ENCODE measurements around the gene IGF2BP2.
A peak's percentile ranks its signal among the peaks of the same experiment; 100 is the strongest.
"Not testable (repeated sequence)": the region's sequence is repeated elsewhere in the genome, so short reads cannot be mapped to it uniquely, and the experiment has no call there.

IGF2BP2 gene

DNA sequence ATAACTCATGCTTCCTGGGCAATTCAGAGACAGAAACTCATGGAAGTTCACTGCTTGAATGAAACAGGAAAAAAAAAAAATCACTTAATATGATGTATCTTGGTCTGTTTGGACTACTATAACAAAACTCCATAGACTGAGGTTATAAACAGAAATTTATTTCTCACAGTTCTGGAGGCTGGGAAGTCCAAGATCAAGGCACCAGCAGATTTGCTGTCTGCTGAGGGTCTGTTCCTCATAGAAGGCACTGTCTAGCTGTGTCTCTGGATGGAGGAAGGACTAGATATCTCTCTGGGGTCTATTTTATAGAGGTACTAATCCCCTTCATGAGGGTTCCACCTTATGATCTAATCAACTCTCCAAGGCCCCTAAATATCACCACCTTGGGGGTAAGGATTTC, 119.3 kb downstream of the IGF2BP2 start:
- DNase-seq = no peak

DNA sequence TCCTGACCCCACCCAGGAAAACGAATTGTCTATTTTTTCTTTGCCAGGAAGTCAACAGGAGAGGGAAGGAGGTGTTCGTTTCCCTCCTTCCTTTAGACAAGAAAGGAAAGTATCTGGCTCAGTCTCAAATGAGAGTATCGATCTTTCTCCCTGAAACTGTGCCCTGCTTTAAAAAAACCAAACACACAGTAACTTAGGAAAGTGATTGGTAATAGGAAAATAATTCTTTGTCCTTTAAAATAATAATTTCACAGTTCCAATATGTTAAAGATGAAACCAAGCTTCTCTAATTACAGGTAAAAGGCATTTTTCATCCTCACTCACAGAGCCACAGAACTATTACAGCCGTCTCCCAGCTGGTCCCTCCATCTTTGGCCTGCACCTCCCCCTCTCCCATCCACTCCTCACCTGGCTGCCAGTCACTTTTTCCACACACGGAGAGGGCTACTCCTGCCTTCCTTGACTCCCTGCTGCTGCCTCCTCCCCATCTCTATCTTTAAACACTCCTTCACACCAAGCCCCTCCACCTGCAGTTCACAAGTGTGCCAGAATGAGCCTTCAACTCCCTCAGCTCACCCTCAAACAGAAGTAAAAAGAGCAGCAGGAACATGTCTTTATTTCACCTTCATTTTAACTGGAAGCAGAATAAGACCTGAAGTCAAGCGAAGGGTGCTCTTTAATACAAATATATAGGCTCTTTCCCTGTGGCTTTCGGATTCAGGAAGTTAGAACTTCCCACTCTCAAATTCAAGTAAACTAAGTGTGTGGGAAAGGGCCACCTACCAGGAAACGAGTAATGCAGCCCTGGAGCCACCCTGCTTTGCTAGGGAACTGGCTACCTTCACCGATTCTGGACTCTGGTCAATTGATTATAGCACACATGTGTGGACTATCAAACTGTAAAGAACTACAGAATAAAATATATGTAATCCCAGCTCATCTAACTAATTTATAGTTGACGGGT, 122.3 kb downstream of the IGF2BP2 start:
- DNase-seq = peak; percentile 54 to 63

DNA sequence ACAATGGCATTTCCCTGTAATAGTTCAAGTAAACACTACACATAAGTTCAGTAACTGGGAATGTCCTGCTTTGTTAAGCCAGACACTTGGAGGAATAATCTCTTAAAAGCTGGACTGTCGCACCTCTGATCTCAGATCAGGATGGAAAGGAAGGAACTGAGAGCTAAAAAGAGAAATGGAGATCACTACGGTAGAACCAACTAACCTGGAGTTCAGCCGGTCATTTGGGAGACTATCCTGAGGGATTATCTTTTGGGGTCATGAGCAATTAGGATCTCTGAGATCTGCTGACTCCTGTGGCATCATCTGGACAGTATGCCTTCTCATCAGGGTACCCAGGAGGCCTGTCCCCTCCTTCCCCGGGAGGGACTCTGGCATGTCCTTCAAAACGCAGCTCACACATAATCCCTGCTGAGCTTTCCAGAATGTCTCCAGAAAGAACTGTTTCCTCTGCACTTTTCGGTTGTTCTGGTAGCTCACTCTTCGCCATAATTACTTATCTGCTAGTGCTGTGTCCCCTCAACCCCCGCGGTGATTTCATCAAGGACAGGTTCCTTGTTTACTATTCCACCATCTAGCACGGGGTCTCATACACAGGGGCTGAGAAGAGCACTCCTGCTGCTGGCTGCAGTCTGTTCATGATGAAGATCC, 123.1 kb downstream of the IGF2BP2 start:
- DNase-seq = no peak

DNA sequence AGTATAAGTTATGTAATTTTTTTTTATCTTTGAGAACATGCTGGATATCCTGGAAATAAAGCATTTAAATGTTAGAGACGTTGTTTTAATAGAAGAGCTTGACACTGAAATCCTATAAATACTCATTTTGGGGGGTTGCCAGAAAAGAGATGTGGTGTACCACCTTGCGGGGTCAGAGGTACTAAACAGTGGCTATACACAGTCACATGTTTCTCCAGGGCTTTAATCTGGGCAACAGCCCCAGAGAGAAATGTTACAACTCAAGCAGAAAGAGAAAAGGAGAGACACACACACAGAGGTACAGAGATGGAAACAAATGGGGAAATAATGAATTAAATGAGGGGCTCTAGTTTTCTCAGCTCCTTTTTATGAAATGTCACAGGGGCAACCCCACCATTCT, 124.9 kb downstream of the IGF2BP2 start:
- DNase-seq = no peak

DNA sequence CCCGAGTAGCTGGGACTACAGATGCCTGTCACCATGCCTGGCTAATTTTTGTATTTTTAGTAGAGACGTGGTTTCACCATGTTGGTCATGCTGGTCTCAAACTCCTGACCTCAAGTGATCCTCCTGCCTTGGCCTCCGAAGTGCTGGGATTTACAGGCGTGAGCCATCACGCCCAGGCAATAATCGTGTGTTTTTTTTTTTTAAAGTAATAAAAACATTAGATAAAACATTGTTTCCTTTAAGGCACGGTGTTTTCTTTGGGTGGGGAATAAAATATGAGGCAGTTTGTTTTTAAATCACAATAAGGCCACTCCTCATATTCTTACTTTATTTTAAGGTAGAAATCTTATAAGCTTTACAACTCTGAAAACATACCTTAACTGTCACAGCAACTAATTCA, 127.6 kb downstream of the IGF2BP2 start:
- not testable (repeated sequence) for DNase-seq

DNA sequence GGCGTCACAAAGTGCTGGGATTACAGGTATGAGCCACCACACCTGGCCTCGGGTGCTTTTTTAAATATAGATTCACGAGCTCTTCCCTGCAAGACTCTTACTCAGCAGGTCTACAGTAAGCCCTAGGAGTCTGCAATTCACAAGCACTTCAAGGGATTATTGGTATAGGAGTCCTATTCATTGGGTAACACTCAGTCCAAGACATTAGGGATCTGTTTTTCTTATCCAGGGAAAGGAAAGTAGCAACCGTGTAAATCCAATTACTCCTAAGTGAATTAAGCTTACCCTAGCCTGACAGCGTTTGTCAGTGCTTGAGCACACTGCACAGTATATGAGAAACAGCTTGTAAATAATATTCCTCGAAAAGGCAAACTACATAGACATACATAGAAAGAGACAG, 128.8 kb downstream of the IGF2BP2 start:
- no peak for DNase-seq

DNA sequence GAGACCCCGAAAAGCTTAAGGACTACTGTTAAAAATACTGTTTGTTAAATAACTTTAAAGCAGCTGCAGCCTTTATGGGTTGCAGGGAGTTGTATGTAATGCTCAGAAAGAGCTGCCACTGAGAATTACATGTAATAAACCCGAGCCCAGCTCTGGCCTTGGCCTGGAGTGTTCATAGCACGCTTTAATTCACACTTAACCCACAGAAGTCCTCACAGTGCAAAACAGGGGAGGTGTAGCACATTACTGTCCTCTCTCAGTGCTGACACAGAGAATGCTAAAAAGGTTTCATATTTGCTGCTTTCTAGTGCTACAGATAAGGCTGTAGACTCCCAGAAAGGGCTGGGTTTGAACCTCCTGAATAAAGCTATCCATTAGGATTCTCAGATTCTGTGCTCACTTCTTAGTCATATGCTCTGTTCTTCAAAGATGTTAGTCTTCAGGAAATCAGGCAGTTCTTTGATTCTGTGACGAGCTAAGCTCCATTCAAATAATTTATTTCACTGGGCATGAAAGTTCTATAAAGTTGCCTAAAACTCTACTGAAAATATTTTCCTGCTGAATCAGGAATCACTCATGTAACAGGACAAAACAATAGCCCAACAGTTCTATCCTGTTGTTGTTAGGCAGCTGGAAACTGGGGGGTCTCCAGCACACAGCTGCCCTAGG, 130.7 kb downstream of the IGF2BP2 start:
- no peak for DNase-seq

DNA sequence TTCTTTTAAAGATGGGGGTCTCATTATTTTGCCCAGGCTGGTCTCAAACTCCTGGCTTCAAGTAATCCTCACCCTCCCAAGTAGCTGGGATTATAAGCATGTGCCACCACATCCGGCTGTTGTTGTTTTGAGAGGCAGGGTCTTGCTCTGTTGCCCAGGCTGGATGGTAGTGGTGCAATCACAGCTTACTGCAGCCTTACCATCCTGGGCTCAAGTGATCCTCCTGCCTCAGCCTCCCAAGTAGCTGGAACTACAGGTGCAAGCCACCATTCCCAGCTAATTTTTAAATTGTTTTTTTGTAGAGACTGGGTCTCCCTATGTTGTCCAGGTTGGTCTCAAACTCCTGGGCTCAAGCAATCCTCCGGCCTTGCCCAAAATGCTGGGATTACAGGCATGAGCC, 133.2 kb downstream of the IGF2BP2 start:
- DNase-seq = no peak

DNA sequence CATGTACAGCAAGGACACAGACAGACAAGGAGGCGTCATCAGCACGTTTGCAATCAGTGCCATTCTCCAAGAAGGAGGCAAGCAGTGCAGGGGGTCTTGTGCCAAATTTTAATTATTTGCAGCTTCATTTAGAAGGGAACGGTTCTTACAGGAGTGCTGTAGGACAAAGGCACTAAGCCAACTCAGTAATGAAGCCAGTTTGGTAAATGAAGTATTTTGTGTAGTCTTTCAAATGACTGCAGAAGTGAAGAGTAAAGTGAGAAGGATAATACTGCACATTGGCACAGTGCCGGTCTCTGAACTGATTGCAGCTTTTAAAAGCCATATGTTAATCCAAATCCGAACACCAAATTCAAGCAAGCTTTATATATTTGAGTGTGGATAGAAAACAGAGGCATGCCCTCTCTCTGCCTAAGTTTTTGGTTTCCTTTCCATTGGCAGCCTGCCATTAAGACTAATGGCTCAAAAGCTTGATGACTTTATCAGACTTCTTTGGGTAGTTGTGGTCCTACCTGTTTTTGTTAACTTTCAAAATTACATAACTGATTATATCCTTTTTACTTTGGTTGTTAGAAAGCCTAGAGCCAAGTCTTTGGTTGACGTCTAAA, 137.5 kb downstream of the IGF2BP2 start:
- DNase-seq = no peak

DNA sequence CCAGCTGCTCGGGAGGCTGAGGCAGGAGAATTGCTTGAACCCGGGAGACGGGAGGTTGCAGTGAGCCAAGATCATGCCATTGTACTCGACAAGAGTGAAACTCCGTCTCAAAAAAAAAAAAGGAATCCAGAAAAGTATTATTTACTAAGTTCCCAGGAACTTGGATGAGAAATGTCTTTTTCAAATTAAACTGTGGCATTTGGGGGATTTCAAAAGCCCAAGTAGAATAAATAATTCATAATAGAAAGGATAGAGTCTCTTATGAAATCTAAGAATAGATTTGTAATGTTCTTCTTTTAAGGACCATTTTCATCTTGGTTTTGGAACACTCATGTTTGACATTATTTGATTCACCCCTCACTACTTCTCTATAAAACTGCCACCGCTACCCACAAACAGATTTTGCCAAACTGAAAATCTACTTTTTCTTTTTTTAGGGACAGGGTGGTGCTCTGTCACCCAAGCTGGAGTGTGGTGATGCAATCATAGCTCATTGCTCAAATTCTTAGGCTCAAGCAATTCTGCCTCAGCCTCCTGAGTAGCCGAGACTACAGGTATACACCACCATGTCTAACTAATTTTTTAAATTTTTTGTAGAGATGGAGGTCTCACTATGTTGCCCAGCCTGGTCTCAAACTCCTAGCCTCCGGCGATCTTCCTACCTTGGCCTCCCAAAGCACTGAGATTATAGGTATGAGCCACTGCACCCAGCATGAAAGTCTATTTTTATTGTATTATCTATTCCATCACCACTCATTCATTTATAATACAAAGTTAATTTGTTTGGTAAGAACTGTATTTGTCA, 139.4 kb downstream of the IGF2BP2 start:
- DNase-seq = peak; percentile 47 to 58

DNA sequence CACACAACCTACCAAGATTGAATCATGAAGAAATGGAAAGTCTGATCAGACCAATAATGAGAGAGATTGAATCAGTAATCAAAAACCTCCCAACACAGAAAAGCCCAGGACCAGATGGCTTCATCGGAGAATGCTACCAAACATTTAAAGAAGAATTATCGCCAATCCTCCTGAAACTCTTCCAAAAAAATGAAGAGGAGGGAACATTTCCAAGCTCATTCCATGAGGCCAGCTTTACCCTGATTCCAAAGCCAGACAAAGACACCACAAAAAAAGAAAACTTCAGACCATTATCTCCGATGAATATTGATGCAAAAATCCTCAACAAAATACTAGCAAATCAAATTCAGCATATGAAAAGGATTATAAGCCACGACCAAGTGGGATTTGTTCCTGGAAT, 144.6 kb downstream of the IGF2BP2 start:
- DNase-seq = no peak

DNA sequence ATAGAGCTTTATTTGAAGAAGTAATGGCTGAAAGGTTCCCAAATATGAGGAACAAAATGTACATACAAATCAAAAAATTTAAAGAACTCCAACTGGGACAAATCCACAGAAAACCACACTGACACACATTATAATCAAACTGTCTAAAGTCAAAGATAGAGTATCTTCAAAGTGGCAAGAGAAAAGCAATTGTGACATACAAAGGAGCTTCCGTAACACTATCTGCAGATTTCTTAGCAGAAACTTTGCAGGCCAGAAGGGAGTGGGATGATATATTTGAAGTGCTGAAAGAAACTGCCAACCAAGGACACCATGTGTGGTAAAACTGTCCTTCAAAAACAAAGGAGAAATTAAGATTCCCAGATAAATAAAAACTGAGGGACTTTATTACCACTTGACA, 146.8 kb downstream of the IGF2BP2 start:
- DNase-seq = no peak

DNA sequence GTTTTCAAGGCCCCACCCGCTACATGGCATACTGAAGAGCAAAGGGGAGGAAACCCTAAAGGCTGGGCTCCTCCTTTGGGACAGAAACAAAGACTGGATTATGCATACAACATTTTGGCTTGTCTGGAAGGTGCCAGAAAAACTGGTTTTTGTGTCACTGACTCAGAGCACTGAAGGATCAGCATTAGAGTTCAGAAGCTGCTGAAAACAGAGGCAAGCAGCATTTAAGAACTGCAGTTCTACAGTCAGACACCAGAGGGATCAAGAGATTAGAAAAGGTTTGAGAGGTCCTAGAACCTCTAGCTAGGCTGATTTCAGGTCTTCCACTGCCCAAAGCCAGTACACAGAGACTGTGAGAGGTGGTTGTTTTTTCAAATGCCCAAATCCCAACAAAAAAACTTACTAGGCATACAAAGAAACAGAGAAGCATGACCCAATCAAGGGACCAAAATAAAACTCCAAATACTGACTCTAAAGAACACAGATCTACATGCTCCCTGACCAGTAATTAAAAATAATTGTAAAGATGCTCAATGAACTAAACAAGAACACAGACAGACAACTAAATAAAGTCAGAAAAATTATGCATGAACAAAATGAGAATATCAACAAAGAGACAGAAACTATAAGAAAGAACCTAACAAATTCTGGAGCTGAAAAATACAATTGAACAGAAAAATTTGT, 147.6 kb downstream of the IGF2BP2 start:
- peak; percentile 41 to 86 for DNase-seq

DNA sequence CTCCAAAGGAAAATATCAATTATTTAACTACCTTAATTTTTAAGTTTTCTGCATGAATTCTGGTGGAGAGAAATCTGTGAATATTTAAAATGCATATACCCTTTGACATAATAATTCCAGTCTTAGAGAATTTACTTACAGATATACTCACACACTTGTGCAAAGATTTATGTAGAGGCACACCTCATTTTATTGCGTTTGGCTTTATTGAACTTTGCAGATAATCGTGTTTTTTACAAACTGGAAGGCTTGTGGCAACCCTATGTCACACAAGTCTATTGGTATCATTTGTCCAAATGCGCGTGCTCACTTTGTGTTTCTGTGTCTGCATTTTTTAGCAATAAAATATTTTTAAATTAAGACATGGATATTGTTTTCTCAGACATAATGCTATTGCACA, 157.3 kb downstream of the IGF2BP2 start:
- no peak for DNase-seq

DNA sequence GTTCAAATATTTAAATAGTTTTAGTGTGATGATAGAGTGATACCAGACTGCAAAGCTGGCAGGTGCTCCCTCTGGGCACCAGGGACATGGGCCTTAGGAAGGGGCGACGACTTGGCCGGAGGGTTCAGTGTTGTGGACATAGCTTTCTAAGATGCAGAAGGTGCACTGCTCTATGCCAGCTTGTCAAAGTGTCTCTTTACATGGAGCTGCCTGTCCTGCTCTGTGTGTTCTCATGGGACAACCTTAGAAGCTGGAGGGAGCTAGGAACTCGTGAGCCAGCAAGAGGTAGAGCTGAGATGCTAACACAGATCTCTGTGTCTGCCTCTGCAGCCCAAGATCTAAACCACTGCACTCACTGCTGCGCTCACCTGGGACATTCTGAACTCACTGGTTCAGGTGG, 160.9 kb downstream of the IGF2BP2 start:
- no peak for DNase-seq

DNA sequence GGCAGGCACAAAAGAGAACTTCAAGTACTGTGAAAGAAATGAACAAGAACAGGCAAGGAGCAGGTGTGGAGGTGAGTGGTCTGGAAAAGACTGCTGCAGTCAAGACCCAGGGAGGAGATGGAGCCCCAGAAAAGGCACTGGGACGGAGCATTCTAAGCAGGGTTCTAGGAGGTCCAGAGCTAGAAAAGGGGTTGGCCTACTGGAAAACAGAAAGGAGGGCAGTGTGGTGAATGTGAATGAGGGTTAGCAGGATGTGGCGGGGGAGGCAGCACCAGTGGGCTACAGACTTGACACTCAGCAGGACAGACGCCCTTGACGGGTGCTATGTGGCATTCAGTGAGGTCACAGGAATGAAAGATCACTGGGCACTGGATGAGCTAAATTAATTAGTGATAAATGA, 163.1 kb downstream of the IGF2BP2 start:
- DNase-seq = no peak

DNA sequence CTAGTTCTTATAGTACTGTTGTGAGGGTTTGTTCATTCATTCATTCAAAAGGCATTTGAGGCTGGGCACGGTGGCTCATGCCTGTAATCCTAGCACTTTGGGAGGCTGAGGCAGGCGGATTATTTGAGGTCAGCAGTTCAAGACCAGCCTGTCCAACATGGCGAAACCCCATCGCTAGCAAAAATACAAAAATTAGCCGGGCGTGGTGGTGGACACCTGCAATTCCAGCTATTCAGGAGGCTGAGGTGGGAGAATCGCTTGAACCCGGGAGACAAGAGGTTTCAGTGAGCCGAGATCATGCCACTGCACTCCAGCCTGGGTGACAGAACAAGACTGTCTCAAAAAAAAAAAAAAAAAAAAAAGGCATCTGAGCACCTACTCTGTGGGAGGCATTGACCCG, 163.5 kb downstream of the IGF2BP2 start:
- not testable (repeated sequence) for DNase-seq

DNA sequence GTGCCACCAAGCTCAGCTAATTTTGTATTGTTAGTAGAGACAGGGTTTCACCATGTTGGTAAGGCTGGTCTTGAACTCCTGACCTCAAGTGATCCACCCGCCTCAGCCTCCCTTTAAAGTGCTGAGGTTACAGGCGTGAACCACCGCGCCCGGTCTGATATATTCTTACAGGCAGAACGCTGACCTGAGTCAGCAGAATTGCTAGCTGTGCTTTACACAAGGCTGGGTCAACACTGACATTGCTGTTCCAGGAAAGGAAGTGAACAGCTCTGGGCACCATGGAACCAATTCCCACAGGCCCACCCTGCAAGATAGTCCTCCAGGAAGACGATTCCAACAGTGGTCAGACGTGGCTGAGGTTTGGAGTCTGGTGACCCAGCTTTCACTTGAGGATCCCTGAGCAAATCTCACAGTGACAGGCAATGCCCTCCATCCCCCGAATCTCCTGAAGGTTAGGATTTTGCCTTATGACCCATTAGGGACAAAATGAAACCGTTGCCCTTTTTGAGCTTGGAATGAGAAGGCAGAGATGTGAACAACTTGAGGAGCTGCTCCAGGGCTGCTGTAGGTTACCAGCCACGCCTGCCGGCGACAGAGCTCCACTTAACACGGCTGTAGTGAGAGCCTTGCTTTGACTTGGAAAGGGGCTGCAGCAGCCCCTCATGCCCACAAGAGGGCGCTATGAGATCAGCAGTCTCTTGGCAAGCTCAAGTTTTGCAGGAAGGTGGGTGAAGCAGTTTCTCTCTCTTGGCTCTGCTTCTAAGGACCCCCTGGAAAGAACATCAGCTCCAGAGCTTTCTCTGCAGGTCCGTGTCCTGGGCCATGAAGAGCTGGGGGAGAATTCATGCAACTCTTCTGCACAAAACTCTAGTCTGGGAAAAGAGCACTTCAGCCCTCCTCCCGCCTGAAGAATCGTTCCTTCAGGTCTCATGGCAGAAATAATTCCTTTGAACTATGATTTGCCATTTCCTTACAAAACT, 164.6 kb downstream of the IGF2BP2 start:
- peak; percentile 59 to 90 for DNase-seq

DNA sequence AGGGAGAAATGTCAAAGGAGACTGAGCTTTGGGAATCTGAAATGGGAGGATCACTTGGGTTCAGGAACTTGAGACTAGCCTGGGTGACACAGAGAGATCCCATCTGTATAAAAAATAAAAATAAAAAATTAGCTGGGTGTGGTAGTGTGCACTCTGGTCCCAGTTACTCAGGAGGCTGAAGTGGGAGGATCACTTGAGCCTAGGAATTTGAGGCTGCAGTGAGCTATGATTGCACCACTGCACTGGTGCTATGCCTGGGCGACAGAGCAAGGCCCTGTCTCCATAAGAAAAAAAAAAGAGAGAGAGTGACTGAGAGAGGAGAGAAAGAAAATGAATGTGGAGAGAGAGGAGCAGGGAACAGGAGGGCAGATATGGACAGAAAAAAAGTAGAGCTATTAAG, 165.9 kb downstream of the IGF2BP2 start:
- no peak for DNase-seq

DNA sequence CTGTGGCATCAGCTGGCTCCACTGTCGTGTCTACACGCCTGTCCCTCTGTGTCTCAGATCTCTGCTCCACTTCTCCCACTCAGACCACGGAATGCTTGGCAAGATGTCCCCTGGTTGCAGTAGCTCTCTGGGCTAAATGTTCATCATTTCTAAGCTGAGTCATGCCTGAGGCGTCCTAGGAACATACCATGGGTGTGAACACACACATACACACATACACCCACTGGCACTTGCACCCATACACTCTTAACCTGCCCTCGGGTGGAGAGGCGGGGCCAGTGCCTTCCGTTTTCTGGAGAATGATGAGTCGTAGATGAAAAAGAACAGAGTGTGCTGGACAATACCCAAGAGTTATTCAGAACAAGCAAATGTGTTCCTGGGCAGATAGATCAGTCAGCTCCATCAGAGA, 166.3 kb downstream of the IGF2BP2 start:
- DNase-seq = peak; percentile 13 to 25

Data from inflammatory macrophage treated with lipopolysaccharide for 1 hour (primary cell).